ENCODE measurements around the gene NOPCHAP1. TPM values are rescaled to one million over a fixed set of nuclear protein-coding genes. Genes with fewer than 3 reads are reported as not detected.
A peak's percentile ranks its signal among the peaks of the same experiment; 100 is the strongest.

The NOPCHAP1 gene
- total RNA-seq, 3 donors from 2014 or later (not counting 1 experiment from before 2014, with no cell fraction given) = 8.0 to 9.5 (median 8.6) TPM

DNA sequence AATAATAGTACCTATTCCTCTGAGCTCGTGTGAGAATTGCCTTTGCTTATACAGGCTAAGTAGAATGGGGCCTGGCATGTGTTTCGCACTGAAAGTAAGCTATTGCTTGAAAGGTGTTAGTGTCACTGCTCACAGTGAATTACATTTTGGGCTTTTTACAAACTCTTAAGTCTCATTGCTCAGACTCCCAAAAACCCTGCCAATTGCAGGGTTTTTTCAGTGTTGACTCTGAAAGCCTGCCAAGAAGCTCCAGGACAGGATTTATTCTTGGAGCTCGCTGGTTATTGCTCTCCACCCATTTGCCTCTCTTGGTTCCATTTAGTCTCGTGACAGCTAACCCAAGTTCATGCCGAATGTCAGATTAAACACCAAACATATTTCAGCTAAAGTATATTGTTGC is 39.8 kb downstream of the NOPCHAP1 start:
- H3K9me3 Mint-ChIP-seq = no peaks in the 10 kb centered on the region
- H3K27me3 Mint-ChIP-seq (ENCODE audit: low read depth in 2 of 2) = no peaks in the 10 kb centered on the region
- Histone ChIP-seq H3K27ac (ENCODE audit: low read length) (no peak overlapping the region), H3K36me3 (ENCODE audit: control insufficient read depth, insufficient read depth, low read length) (no peaks in the 10 kb centered on the region), H3K9me3 (ENCODE audit: control insufficient read depth, insufficient read depth, low read length) (no peaks in the 10 kb centered on the region), H3K4me1 (ENCODE audit: control insufficient read depth, insufficient read depth, low read length) (no peaks in the 10 kb centered on the region), H3K4me3 (ENCODE audit: low read length) (no peak overlapping the region), H3K27me3 (ENCODE audit: control insufficient read depth, insufficient read depth, low read length) (no peaks in the 10 kb centered on the region)
- H3K27ac Mint-ChIP-seq = no peak overlapping the region
- ATAC-seq (no peak), DNase-seq (no peak)
- no peaks in the 10 kb centered on the region for H3K36me3 Mint-ChIP-seq
- no peak overlapping the region for H3K4me3 Mint-ChIP-seq
- peaks cover 0 to 9% of the 10 kb centered on the region in 2 donors for H3K4me1 Mint-ChIP-seq
- 94% methylated on average over 5 of the region's 5 CpGs for WGBS (ENCODE audit: insufficient coverage)
- intact Hi-C loops (cut with micrococcal nuclease) = no loop called here
- TF ChIP-seq, protein P1, sequence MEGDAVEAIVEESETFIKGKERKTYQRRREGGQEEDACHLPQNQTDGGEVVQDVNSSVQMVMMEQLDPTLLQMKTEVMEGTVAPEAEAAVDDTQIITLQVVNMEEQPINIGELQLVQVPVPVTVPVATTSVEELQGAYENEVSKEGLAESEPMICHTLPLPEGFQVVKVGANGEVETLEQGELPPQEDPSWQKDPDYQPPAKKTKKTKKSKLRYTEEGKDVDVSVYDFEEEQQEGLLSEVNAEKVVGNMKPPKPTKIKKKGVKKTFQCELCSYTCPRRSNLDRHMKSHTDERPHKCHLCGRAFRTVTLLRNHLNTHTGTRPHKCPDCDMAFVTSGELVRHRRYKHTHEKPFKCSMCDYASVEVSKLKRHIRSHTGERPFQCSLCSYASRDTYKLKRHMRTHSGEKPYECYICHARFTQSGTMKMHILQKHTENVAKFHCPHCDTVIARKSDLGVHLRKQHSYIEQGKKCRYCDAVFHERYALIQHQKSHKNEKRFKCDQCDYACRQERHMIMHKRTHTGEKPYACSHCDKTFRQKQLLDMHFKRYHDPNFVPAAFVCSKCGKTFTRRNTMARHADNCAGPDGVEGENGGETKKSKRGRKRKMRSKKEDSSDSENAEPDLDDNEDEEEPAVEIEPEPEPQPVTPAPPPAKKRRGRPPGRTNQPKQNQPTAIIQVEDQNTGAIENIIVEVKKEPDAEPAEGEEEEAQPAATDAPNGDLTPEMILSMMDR (IDR thresholded peaks at IDR 0.05) = no peak

DNA sequence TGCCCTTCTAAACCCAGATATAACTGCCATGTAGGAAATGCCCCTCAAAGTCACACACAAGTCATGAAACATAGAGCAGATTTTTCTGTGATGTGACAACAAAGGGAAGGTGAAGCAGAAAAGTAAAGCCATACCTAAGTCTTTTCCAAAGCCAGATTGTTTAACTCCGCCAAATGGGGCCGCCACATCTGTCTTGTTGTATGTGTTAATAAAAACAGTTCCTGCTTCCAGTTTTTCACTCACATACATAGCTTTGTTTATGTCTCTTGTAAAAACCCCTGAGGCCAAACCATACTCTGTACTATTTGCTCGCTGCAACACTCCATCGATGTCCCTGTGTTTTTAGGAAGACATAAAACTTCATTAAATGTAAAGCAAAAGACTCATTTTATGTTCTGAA is 40.3 kb downstream of the NOPCHAP1 start:
- Mint-ChIP-seq H3K27me3 (ENCODE audit: low read depth in 2 of 2) (no peaks in the 10 kb centered on the region), H3K36me3 (no peaks in the 10 kb centered on the region), H3K27ac (no peak overlapping the region), H3K9me3 (no peaks in the 10 kb centered on the region), H3K4me3 (no peak overlapping the region), H3K4me1 (peaks cover 0 to 14% of the 10 kb centered on the region in 2 donors)
- Histone ChIP-seq H3K4me3 (ENCODE audit: low read length) (no peak overlapping the region), H3K36me3 (ENCODE audit: control insufficient read depth, insufficient read depth, low read length) (no peaks in the 10 kb centered on the region), H3K4me1 (ENCODE audit: control insufficient read depth, insufficient read depth, low read length) (no peaks in the 10 kb centered on the region), H3K9me3 (ENCODE audit: control insufficient read depth, insufficient read depth, low read length) (no peaks in the 10 kb centered on the region), H3K27me3 (ENCODE audit: control insufficient read depth, insufficient read depth, low read length) (no peaks in the 10 kb centered on the region), H3K27ac (ENCODE audit: low read length) (no peak overlapping the region)
- 95% methylated on average over 3 of the region's 4 CpGs for WGBS (ENCODE audit: insufficient coverage)
- TF ChIP-seq, protein P1 (IDR thresholded peaks at IDR 0.05) = no peak
- no peak for ATAC-seq
- intact Hi-C loops (cut with micrococcal nuclease) = no loop called here
- no peak for DNase-seq

DNA sequence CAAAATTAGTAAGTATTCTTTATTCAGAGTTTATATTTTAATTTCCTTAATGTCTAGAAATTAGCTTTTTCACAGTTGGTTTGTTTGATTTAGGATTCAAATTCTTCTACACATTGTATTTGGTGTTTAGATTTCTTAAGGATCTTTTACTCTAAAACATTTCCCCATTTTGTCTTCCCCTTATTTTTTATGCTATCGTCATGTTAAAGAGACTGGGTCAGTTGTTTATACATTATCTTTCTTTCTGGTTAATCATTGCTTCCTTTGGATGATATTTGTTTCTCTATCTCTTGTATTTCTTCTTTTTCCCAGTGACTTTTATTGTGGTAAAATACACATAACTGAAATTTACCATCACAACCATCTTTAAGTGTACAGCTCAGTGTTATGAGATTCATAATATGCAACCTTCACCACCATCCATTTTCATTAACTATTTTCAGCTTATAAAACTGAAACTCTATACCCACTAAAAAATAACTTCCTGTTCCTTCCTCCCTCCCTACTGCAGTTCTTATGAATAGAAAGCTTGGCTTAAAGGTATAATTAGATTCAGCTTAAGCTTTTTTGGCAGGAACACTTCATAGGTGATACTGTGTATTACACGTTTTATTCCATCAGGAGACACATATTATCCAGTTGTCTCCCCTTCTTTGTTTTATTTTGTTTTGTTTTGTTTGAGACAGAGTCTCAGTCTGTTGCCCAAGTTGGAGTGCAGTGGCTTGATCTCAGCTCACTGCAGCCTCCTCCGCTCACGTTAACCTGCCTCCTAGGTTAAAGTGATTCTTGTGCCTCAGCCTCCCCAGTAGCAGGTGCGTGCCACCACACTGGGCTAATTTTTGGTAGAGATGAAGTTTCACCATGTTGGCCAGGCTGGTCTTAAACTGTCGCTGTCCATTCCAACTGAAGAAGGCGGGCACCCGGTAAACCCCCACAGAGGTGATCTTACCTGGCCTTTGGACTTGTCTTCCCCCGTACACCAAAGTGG is 45.0 kb downstream of the NOPCHAP1 start:
- no peaks in the 10 kb centered on the region for H3K36me3 ChIP-seq (ENCODE audit: control insufficient read depth, insufficient read depth, low read length)
- Mint-ChIP-seq H3K27me3 (ENCODE audit: low read depth in 2 of 2) (no peaks in the 10 kb centered on the region), H3K4me3 (no peak overlapping the region), H3K36me3 (no peaks in the 10 kb centered on the region), H3K9me3 (no peaks in the 10 kb centered on the region), H3K4me1 (peaks cover 0 to 10% of the 10 kb centered on the region in 2 donors), H3K27ac (peak overlapping the region in 1 of 2 donors; percentile 7)
- no peak overlapping the region for H3K27ac ChIP-seq (ENCODE audit: low read length)
- intact Hi-C loops (cut with micrococcal nuclease) = no loop called here
- H3K4me1 ChIP-seq (ENCODE audit: control insufficient read depth, insufficient read depth, low read length) = no peaks in the 10 kb centered on the region
- H3K9me3 ChIP-seq (ENCODE audit: control insufficient read depth, insufficient read depth, low read length) = no peaks in the 10 kb centered on the region
- no peak for ATAC-seq
- H3K27me3 ChIP-seq (ENCODE audit: control insufficient read depth, insufficient read depth, low read length) = no peaks in the 10 kb centered on the region
- no peak overlapping the region for H3K4me3 ChIP-seq (ENCODE audit: low read length)
- WGBS (ENCODE audit: insufficient coverage) = 86% methylated on average over 8 of the region's 9 CpGs
- DNase-seq = no peak
- TF ChIP-seq, protein P1 (IDR thresholded peaks at IDR 0.05) = no peak

All from natural killer cell (primary cell).